ENCODE data around the gene MEF2B. TPM values are rescaled to one million over a fixed set of nuclear protein-coding genes. Genes with fewer than 3 reads are reported as not detected.
A peak's percentile ranks its signal among the peaks of the same experiment; 100 is the strongest.

MEF2B gene
- total RNA-seq, 1 donor from 2014 or later: under 0.01 TPM

GRCh38 chr19:19202707-19203011, 32.6 kb upstream of the MEF2B start:
- no peak for FAIRE-seq
- TF ChIP-seq CTCF (IDR thresholded peaks at IDR 0.05; ENCODE audit: insufficient read depth, low read length, severe bottlenecking): no peak
- DNase-seq (ENCODE audit: low read depth): peak; percentile 7
- no peaks in the 10 kb centered on the region for H3K27me3 ChIP-seq (ENCODE audit: control insufficient read depth, insufficient read depth, low read length)
- peak overlapping the region; percentile 49 for H3K4me3 ChIP-seq (ENCODE audit: low read depth, low read length)
- H3K36me3 ChIP-seq (ENCODE audit: control insufficient read depth, insufficient read depth, low read length): peaks cover 10% of the 10 kb centered on the region

- H3K36me3 ChIP-seq (ENCODE audit: control insufficient read depth, insufficient read depth, low read length): peaks cover 12% of the 10 kb centered on the region
- DNase-seq (ENCODE audit: low read depth) (no peak), FAIRE-seq (no peak)
- peak overlapping the region; percentile 49 for H3K4me3 ChIP-seq (ENCODE audit: low read depth, low read length)
- H3K27me3 ChIP-seq (ENCODE audit: control insufficient read depth, insufficient read depth, low read length): no peaks in the 10 kb centered on the region
- TF ChIP-seq CTCF (IDR thresholded peaks at IDR 0.05; ENCODE audit: insufficient read depth, low read length, severe bottlenecking): no peak
These were observed 31.9 kb upstream of the MEF2B start for GRCh38 chr19:19201697-19202630.

- TF ChIP-seq CTCF (IDR thresholded peaks at IDR 0.05; ENCODE audit: insufficient read depth, low read length, severe bottlenecking): no peak
- no peak for DNase-seq (ENCODE audit: low read depth)
- Histone ChIP-seq H3K27me3 (ENCODE audit: control insufficient read depth, insufficient read depth, low read length) (no peaks in the 10 kb centered on the region), H3K36me3 (ENCODE audit: control insufficient read depth, insufficient read depth, low read length) (peaks cover 10% of the 10 kb centered on the region), H3K4me3 (ENCODE audit: low read depth, low read length) (no peak overlapping the region)
- no peak for FAIRE-seq
These were observed 23.9 kb upstream of the MEF2B start for GRCh38 chr19:19193926-19194325.

GRCh38 chr19:19192910-19193423, 22.9 kb upstream of the MEF2B start:
- H3K36me3 ChIP-seq (ENCODE audit: control insufficient read depth, insufficient read depth, low read length): peaks cover 6% of the 10 kb centered on the region
- no peak for FAIRE-seq
- peak overlapping the region; percentile 96 for H3K4me3 ChIP-seq (ENCODE audit: low read depth, low read length)
- no peak for TF ChIP-seq CTCF (IDR thresholded peaks at IDR 0.05; ENCODE audit: insufficient read depth, low read length, severe bottlenecking)
- no peaks in the 10 kb centered on the region for H3K27me3 ChIP-seq (ENCODE audit: control insufficient read depth, insufficient read depth, low read length)
- DNase-seq (ENCODE audit: low read depth): no peak

- H3K4me3 ChIP-seq (ENCODE audit: low read depth, low read length): peak within 1 kb of the TSS; percentile 96
- no peak for FAIRE-seq
- TF ChIP-seq CTCF (IDR thresholded peaks at IDR 0.05; ENCODE audit: insufficient read depth, low read length, severe bottlenecking): no peak
- no peaks in the 10 kb centered on the region for H3K27me3 ChIP-seq (ENCODE audit: control insufficient read depth, insufficient read depth, low read length)
- peak; percentile 96 for DNase-seq (ENCODE audit: low read depth)
- H3K36me3 ChIP-seq (ENCODE audit: control insufficient read depth, insufficient read depth, low read length): peaks cover 6% of the 10 kb centered on the region
These were observed 22.2 kb upstream of the MEF2B start, which contains the start of the genes BORCS8 and RFXANK for GRCh38 chr19:19192078-19192882. Gene BORCS8 (minus strand): TSS chr19:19192152. CDS start chr19:19192117, 35 bp downstream. Gene RFXANK (plus strand): TSS chr19:19192258. CDS start chr19:19193947, 1,689 bp downstream.

Data from bronchial epithelial cell (primary cell).